ENCODE data around the gene CELF4. TPM values are rescaled to one million over a fixed set of nuclear protein-coding genes. Genes with fewer than 3 reads are reported as not detected.

Gene CELF4
- total and polyA plus RNA-seq, 10 of the 15 experiments (the other 5 are each of a cell fraction or from before 2014, with no cell fraction given) = 0.03 to 0.32 TPM; not detected in 8

DNA sequence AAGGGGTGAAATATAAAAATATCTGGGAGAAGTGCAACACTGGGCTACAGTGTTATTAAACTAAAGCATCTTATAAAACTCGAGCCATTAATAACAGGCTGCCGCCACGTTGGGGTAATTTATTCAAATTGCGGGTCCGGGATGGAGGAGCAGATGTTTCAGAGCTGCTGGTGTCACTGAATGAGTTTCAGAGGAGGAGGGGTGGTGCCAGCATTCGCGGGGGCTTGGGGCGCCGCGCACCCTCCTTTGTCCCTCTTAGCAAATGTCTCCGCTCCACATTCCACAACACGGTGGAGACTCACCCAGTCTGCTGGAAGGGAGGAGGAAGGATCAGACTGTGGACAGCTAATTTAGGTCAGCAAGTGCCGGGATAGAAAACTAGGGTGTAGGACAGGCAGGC lies 260.5 kb downstream of the CELF4 start (continued):
- TF ChIP-seq SMARCA5 (IDR thresholded peaks at IDR 0.05) = no peak

DNA sequence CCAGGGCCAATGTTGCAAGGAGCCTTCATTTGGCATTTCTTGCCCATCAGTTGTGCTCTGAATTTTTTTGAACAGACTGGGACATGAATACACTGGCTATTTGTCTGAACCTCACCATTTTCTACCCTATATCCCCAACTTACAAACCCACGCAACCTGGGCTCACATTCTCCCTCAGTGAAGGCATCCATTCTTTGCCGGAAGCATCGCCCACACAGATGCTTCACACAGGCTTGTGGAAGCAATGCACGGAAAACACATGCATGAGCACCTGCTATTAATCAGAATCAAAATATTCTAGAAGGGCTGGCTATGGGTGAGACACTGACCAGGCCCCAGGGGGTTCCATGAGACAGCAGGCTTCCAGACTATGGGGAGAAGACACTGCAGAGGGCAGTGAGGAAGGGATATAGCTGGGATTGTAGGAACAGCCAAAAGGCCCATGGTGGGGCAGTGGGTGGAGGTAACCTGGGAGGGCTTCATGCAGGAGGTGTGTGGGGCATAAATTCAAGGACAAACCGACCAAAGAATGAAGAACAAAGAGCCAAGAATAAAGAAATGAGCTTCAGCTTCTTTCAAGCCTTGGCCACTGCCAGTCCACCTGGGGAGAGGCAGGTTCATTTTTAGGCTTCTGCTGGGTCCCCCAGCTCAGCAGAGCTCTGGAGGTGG lies 261.5 kb downstream of the CELF4 start:
- CTCF ChIA-PET = interaction anchor here (0.6 kb wide), 1 partner anchor 657 kb away, joined by 3 read pairs; no protein-coding TSS in a partner anchor
- ATAC-seq (no peak), DNase-seq (ENCODE audit: low read depth, low spot score) (no peak), FAIRE-seq (no peak)
- no peak overlapping the region for H3K9ac ChIP-seq (ENCODE audit: control insufficient read depth, insufficient read depth, low read length)
- H2AFZ ChIP-seq (ENCODE audit: control insufficient read depth, low read depth, low read length) = no peak overlapping the region
- H3K9me3 ChIP-seq (replicated peaks; ENCODE audit: control insufficient read depth, insufficient read depth, low read length) = no peaks in the 10 kb centered on the region
- H3K36me3 ChIP-seq (ENCODE audit: control insufficient read depth in 2 of 2, insufficient read depth in 2 of 2, low read length in 1 of 2) = no peaks in the 10 kb centered on the region
- TF ChIP-seq NR2C1 (IDR thresholded peaks at IDR 0.05) = no peak
- no peak for TF ChIP-seq HDGF (IDR thresholded peaks at IDR 0.05)
- TF ChIP-seq BMI1 (IDR thresholded peaks at IDR 0.05; ENCODE audit: borderline replicate concordance) = no peak
- no peak for TF ChIP-seq NR2F1 (conservative IDR thresholded peaks at IDR 0.05)
- TF ChIP-seq, protein P1, sequence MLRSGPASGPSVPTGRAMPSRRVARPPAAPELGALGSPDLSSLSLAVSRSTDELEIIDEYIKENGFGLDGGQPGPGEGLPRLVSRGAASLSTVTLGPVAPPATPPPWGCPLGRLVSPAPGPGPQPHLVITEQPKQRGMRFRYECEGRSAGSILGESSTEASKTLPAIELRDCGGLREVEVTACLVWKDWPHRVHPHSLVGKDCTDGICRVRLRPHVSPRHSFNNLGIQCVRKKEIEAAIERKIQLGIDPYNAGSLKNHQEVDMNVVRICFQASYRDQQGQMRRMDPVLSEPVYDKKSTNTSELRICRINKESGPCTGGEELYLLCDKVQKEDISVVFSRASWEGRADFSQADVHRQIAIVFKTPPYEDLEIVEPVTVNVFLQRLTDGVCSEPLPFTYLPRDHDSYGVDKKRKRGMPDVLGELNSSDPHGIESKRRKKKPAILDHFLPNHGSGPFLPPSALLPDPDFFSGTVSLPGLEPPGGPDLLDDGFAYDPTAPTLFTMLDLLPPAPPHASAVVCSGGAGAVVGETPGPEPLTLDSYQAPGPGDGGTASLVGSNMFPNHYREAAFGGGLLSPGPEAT (IDR thresholded peaks at IDR 0.05; ENCODE audit: low read depth) = no peak
- TF ChIP-seq, protein P2, sequence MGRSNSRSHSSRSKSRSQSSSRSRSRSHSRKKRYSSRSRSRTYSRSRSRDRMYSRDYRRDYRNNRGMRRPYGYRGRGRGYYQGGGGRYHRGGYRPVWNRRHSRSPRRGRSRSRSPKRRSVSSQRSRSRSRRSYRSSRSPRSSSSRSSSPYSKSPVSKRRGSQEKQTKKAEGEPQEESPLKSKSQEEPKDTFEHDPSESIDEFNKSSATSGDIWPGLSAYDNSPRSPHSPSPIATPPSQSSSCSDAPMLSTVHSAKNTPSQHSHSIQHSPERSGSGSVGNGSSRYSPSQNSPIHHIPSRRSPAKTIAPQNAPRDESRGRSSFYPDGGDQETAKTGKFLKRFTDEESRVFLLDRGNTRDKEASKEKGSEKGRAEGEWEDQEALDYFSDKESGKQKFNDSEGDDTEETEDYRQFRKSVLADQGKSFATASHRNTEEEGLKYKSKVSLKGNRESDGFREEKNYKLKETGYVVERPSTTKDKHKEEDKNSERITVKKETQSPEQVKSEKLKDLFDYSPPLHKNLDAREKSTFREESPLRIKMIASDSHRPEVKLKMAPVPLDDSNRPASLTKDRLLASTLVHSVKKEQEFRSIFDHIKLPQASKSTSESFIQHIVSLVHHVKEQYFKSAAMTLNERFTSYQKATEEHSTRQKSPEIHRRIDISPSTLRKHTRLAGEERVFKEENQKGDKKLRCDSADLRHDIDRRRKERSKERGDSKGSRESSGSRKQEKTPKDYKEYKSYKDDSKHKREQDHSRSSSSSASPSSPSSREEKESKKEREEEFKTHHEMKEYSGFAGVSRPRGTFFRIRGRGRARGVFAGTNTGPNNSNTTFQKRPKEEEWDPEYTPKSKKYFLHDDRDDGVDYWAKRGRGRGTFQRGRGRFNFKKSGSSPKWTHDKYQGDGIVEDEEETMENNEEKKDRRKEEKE (IDR thresholded peaks at IDR 0.05) = no peak
- no peak for TF ChIP-seq CEBPB (IDR thresholded peaks at IDR 0.05; ENCODE audit: borderline replicate concordance in 1 of 2, low read depth in 2 of 2, low read length in 2 of 2)
- no peak for TF ChIP-seq SIN3A (IDR thresholded peaks at IDR 0.05; ENCODE audit: low read depth, low read length)
- no peak for TF ChIP-seq POLR2A (IDR thresholded peaks at IDR 0.05; ENCODE audit: low read depth, low read length)
- TF ChIP-seq CREM (IDR thresholded peaks at IDR 0.05; ENCODE audit: low read depth) = no peak
- TF ChIP-seq PML (IDR thresholded peaks at IDR 0.05; ENCODE audit: low read length) = no peak
- no peak for TF ChIP-seq IKZF2 (IDR thresholded peaks at IDR 0.05)
- no peak for TF ChIP-seq JUND (IDR thresholded peaks at IDR 0.05; ENCODE audit: low read depth, low read length)
- no peak for TF ChIP-seq MYC (IDR thresholded peaks at IDR 0.05; ENCODE audit: insufficient read depth, insufficient read length, insufficient replicate concordance, low read length, severe bottlenecking)
- TF ChIP-seq ZNF622 (IDR thresholded peaks at IDR 0.05) = no peak
- TF ChIP-seq LARP7 (IDR thresholded peaks at IDR 0.05) = no peak
- TF ChIP-seq SRF (IDR thresholded peaks at IDR 0.05; ENCODE audit: low read depth in 2 of 2, low read length in 2 of 2) = no peak
- POLR2A ChIA-PET = no interaction called here
- H3K4me2 ChIP-seq (ENCODE audit: control insufficient read depth, insufficient read depth) = no peak overlapping the region
- in situ Hi-C loops (cut with MboI) (loop anchor here (25.0 kb wide), 1 partner anchor 367 kb away; no protein-coding TSS in a partner anchor), intact Hi-C loops (cut with micrococcal nuclease; ENCODE audit: unreplicated experiment) (no loop called here)
- no peaks in the 10 kb centered on the region; a peak in 1 of 4 replicates for H3K27me3 ChIP-seq (replicated peaks in 1 of 2; ENCODE audit: control insufficient read depth in 2 of 2, insufficient read depth in 2 of 2, low read length in 1 of 2)
- H3K4me1 ChIP-seq (ENCODE audit: control insufficient read depth, insufficient read depth, low read length) = no peaks in the 10 kb centered on the region
- H3K4me3 ChIP-seq = no peak overlapping the region
- H3K27ac ChIP-seq (ENCODE audit: control insufficient read depth, insufficient read depth) = no peak overlapping the region
- SMC1A ChIA-PET (ENCODE audit: uncharacterized antibody, unreplicated experiment) = no interaction called here
- RAD21 ChIA-PET (ENCODE audit: unreplicated experiment) = no interaction called here
- no peaks in the 10 kb centered on the region for H4K20me1 ChIP-seq (ENCODE audit: control insufficient read depth, insufficient read depth)
- WGBS (ENCODE audit: insufficient coverage, insufficient replicate concordance, low lambda C conversion rate, missing lambda C conversion rate) = 39% methylated on average over 5 of the region's 5 CpGs
- BruUV-seq (replicated peaks) = no TSS peak
- H3K79me2 ChIP-seq (ENCODE audit: control insufficient read depth, insufficient read depth, low read length) = no peaks in the 10 kb centered on the region

Data from GM12878 (cell line).